ENCODE data around the gene MYBPC1. TPM values are rescaled to one million over a fixed set of nuclear protein-coding genes. Genes with fewer than 3 reads are reported as not detected.
"Not testable (repeated sequence)": the region's sequence is repeated elsewhere in the genome, so short reads cannot be mapped to it uniquely, and the experiment has no call there.

MYBPC1 gene
- polyA plus RNA-seq, 4 donors, result 0.16 to 6.4 (median 3.6) TPM

GRCh38 chr12:101729842-101730241, 135.1 kb downstream of the MYBPC1 start:
- H3K9me3 ChIP-seq (ENCODE audit: control insufficient read depth in 2 of 2, insufficient read depth in 1 of 2, low read depth in 1 of 2, low read length in 1 of 2), result no peaks in the 10 kb centered on the region
- FAIRE-seq (no peak), DNase-seq (no peak)
- H3K36me3 ChIP-seq (ENCODE audit: control insufficient read depth in 3 of 3, insufficient read depth in 2 of 3, low read depth in 1 of 3, low read length in 3 of 3), result peaks cover 0 to 17% (median 5%) of the 10 kb centered on the region in 3 donors
- no peaks in the 10 kb centered on the region for H3K27me3 ChIP-seq (ENCODE audit: control insufficient read depth in 3 of 3, insufficient read depth in 3 of 3, low read length in 3 of 3)
- no peaks in the 10 kb centered on the region for H3K4me1 ChIP-seq (ENCODE audit: control insufficient read depth in 3 of 3, insufficient read depth in 2 of 3, low read depth in 1 of 3, low read length in 2 of 3)
- H3K4me3 ChIP-seq (ENCODE audit: low read depth in 1 of 3, low read length in 3 of 3), result no peak overlapping the region
- H3K27ac ChIP-seq (ENCODE audit: low read depth in 1 of 3, low read length in 2 of 3), result no peak overlapping the region

- 82 to 85% (median 84%) methylated on average over 1 of the region's 1 CpG for WGBS, 3 donors
- H3K4me3 ChIP-seq (ENCODE audit: low read depth in 1 of 3, low read length in 3 of 3), result no peak overlapping the region
- no peak for DNase-seq
- H3K4me1 ChIP-seq (ENCODE audit: control insufficient read depth in 3 of 3, insufficient read depth in 2 of 3, low read depth in 1 of 3, low read length in 2 of 3), result no peaks in the 10 kb centered on the region
- no peaks in the 10 kb centered on the region for H3K27me3 ChIP-seq (ENCODE audit: control insufficient read depth in 3 of 3, insufficient read depth in 3 of 3, low read length in 3 of 3)
- H3K9me3 ChIP-seq (ENCODE audit: control insufficient read depth in 2 of 2, insufficient read depth in 1 of 2, low read depth in 1 of 2, low read length in 1 of 2), result no peaks in the 10 kb centered on the region
- H3K27ac ChIP-seq (ENCODE audit: low read depth in 1 of 3, low read length in 2 of 3), result no peak overlapping the region
- H3K36me3 ChIP-seq (ENCODE audit: control insufficient read depth in 3 of 3, insufficient read depth in 2 of 3, low read depth in 1 of 3, low read length in 3 of 3), result peaks cover 0 to 21% (median 3%) of the 10 kb centered on the region in 3 donors
- no peak for FAIRE-seq
Measured at GRCh38 chr12:101732318-101732717, 137.5 kb downstream of the MYBPC1 start.

DNA sequence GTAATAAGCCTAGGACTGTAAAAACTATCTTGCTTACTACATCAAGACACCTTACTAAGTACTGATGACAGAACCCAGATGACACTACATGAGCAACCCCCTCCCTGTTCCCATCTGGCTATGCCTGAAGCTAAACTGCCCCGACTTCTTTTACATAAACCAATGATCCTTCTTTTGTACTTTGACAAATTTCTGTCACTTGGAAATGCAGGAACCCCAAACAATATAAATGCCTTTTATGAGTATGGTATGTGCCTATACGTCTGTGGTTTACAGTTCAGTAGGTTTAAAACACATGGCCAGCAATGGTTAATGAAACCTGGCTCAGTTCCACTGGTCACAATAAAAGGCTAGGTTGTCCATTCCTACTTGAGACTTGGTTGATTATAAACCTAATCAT, 138.4 kb downstream of the MYBPC1 start:
- no peak for FAIRE-seq

GRCh38 chr12:101734482-101734881, 139.7 kb downstream of the MYBPC1 start:
- WGBS, 3 donors, result 93 to 97% (median 96%) methylated on average over 5 of the region's 5 CpGs
- H3K27me3 ChIP-seq (ENCODE audit: control insufficient read depth in 3 of 3, insufficient read depth in 3 of 3, low read length in 3 of 3); H3K9me3 ChIP-seq (ENCODE audit: control insufficient read depth in 2 of 2, insufficient read depth in 1 of 2, low read depth in 1 of 2, low read length in 1 of 2); FAIRE-seq; DNase-seq; H3K4me3 ChIP-seq (ENCODE audit: low read depth in 1 of 3, low read length in 3 of 3); H3K4me1 ChIP-seq (ENCODE audit: control insufficient read depth in 3 of 3, insufficient read depth in 2 of 3, low read depth in 1 of 3, low read length in 2 of 3); H3K27ac ChIP-seq (ENCODE audit: low read depth in 1 of 3, low read length in 2 of 3): not testable (repeated sequence)
- peaks cover 0 to 34% (median 10%) of the 10 kb centered on the region in 3 donors for H3K36me3 ChIP-seq (ENCODE audit: control insufficient read depth in 3 of 3, insufficient read depth in 2 of 3, low read depth in 1 of 3, low read length in 3 of 3)

More for the DNA sequence above, 138.4 kb downstream of the MYBPC1 start:
- DNase-seq, result no peak
- Histone ChIP-seq H3K27ac (ENCODE audit: low read depth in 1 of 3, low read length in 2 of 3) (no peak overlapping the region), H3K36me3 (ENCODE audit: control insufficient read depth in 3 of 3, insufficient read depth in 2 of 3, low read depth in 1 of 3, low read length in 3 of 3) (peaks cover 0 to 20% (median 3%) of the 10 kb centered on the region in 3 donors), H3K9me3 (ENCODE audit: control insufficient read depth in 2 of 2, insufficient read depth in 1 of 2, low read depth in 1 of 2, low read length in 1 of 2) (no peaks in the 10 kb centered on the region), H3K27me3 (ENCODE audit: control insufficient read depth in 3 of 3, insufficient read depth in 3 of 3, low read length in 3 of 3) (no peaks in the 10 kb centered on the region), H3K4me1 (ENCODE audit: control insufficient read depth in 3 of 3, insufficient read depth in 2 of 3, low read depth in 1 of 3, low read length in 2 of 3) (no peaks in the 10 kb centered on the region), H3K4me3 (ENCODE audit: low read depth in 1 of 3, low read length in 3 of 3) (no peak overlapping the region)
- 60 to 67% (median 62%) methylated on average over 2 of the region's 2 CpGs for WGBS, 3 donors

Other genes starting within 250 kb of the MYBPC1 start
- gene ARL1, start 187.2 kb upstream of the MYBPC1 start, polyA plus RNA-seq, result 10 to 100 TPM; 19.0 to 95.2 (median 37.2) TPM
- gene SPIC, start 119.6 kb upstream of the MYBPC1 start, polyA plus RNA-seq, result under 1 TPM in 2 of 4 donors, not detected in 2; 0.10 to 0.19 TPM
- 100 to 1,000 TPM in 3 of 4 donors, 10 to 100 TPM in 1; 81.9 to 191 (median 130) TPM for gene CHPT1, start 102.7 kb downstream of the MYBPC1 start, polyA plus RNA-seq
- 1 to 10 TPM in 1 of 4 donors, under 1 TPM in 1, not detected in 2; 0.13 to 1.5 TPM for gene SYCP3, start 144.5 kb downstream of the MYBPC1 start, polyA plus RNA-seq
- gene GNPTAB, start 236.0 kb downstream of the MYBPC1 start, polyA plus RNA-seq, result 10 to 100 TPM in 3 of 4 donors, 1 to 10 TPM in 1; 6.8 to 37.0 (median 12.6) TPM

Measured in small intestine (tissue), 7 donors.